ENCODE measurements around the gene YEATS4.

YEATS4 gene

GRCh38 chr12:69343885-69344612, 15.5 kb upstream of the YEATS4 start:
- no peaks in the 10 kb centered on the region for H3K9me3 ChIP-seq (ENCODE audit: low read length)
- H3K27me3 ChIP-seq (ENCODE audit: control insufficient read depth in 1 of 2, insufficient read depth in 2 of 2, low read length in 2 of 2) = no peaks in the 10 kb centered on the region
- H3K4me1 ChIP-seq (ENCODE audit: insufficient read depth, low read length) = no peaks in the 10 kb centered on the region
- no peaks in the 10 kb centered on the region for H3K36me3 ChIP-seq (ENCODE audit: insufficient read depth, low read length)
- H3K4me3 ChIP-seq (ENCODE audit: low read depth in 1 of 2, low read length in 2 of 2) = no peak overlapping the region
- H3K9ac ChIP-seq (ENCODE audit: low read length) = no peak overlapping the region
- H3K27ac ChIP-seq (ENCODE audit: low read depth, low read length) = no peak overlapping the region

GRCh38 chr12:69345077-69345476, 14.5 kb upstream of the YEATS4 start:
- no peaks in the 10 kb centered on the region for H3K4me1 ChIP-seq (ENCODE audit: insufficient read depth, low read length)
- no peak overlapping the region for H3K4me3 ChIP-seq (ENCODE audit: low read depth in 1 of 2, low read length in 2 of 2)
- H3K36me3 ChIP-seq (ENCODE audit: insufficient read depth, low read length) = no peaks in the 10 kb centered on the region
- H3K27me3 ChIP-seq (ENCODE audit: control insufficient read depth in 1 of 2, insufficient read depth in 2 of 2, low read length in 2 of 2) = no peaks in the 10 kb centered on the region
- H3K9me3 ChIP-seq (ENCODE audit: low read length) = no peaks in the 10 kb centered on the region
- H3K9ac ChIP-seq (ENCODE audit: low read length) = no peak overlapping the region
- no peak overlapping the region for H3K27ac ChIP-seq (ENCODE audit: low read depth, low read length)

GRCh38 chr12:69345742-69346141, 13.8 kb upstream of the YEATS4 start:
- Histone ChIP-seq H3K9me3 (ENCODE audit: low read length) (no peaks in the 10 kb centered on the region), H3K27me3 (ENCODE audit: control insufficient read depth in 1 of 2, insufficient read depth in 2 of 2, low read length in 2 of 2) (no peaks in the 10 kb centered on the region), H3K4me1 (ENCODE audit: insufficient read depth, low read length) (no peaks in the 10 kb centered on the region), H3K4me3 (ENCODE audit: low read depth in 1 of 2, low read length in 2 of 2) (no peak overlapping the region), H3K27ac (ENCODE audit: low read depth, low read length) (no peak overlapping the region), H3K36me3 (ENCODE audit: insufficient read depth, low read length) (no peaks in the 10 kb centered on the region), H3K9ac (ENCODE audit: low read length) (no peak overlapping the region)

GRCh38 chr12:69348162-69348938, 11.2 kb upstream of the YEATS4 start, which contains the start of gene LYZ:
LYZ (plus strand) TSS chr12:69348381; CDS start chr12:69348409, 28 bp downstream.
- H3K4me1 ChIP-seq (ENCODE audit: insufficient read depth, low read length) = no peaks in the 10 kb centered on the region
- no peak within 1 kb of the TSS for H3K4me3 ChIP-seq (ENCODE audit: low read depth in 1 of 2, low read length in 2 of 2)
- no peaks in the 10 kb centered on the region for H3K27me3 ChIP-seq (ENCODE audit: control insufficient read depth in 1 of 2, insufficient read depth in 2 of 2, low read length in 2 of 2)
- H3K9me3 ChIP-seq (ENCODE audit: low read length) = no peaks in the 10 kb centered on the region
- no peak within 1 kb of the TSS for H3K27ac ChIP-seq (ENCODE audit: low read depth, low read length)
- no peaks in the 10 kb centered on the region for H3K36me3 ChIP-seq (ENCODE audit: insufficient read depth, low read length)
- H3K9ac ChIP-seq (ENCODE audit: low read length) = no peak within 1 kb of the TSS

- no peaks in the 10 kb centered on the region for H3K36me3 ChIP-seq (ENCODE audit: insufficient read depth, low read length)
- no peaks in the 10 kb centered on the region for H3K4me1 ChIP-seq (ENCODE audit: insufficient read depth, low read length)
- H3K9me3 ChIP-seq (ENCODE audit: low read length) = no peaks in the 10 kb centered on the region
- no peaks in the 10 kb centered on the region for H3K27me3 ChIP-seq (ENCODE audit: control insufficient read depth in 1 of 2, insufficient read depth in 2 of 2, low read length in 2 of 2)
- H3K4me3 ChIP-seq (ENCODE audit: low read depth in 1 of 2, low read length in 2 of 2) = no peak overlapping the region
- H3K27ac ChIP-seq (ENCODE audit: low read depth, low read length) = no peak overlapping the region
- no peak overlapping the region for H3K9ac ChIP-seq (ENCODE audit: low read length)
Observed at GRCh38 chr12:69350002-69350626, 9.4 kb upstream of the YEATS4 start.

- H3K9me3 ChIP-seq (ENCODE audit: low read length) = no peaks in the 10 kb centered on the region
- H3K27ac ChIP-seq (ENCODE audit: low read depth, low read length) = no peak overlapping the region
- H3K4me1 ChIP-seq (ENCODE audit: insufficient read depth, low read length) = no peaks in the 10 kb centered on the region
- H3K4me3 ChIP-seq (ENCODE audit: low read depth in 1 of 2, low read length in 2 of 2) = no peak overlapping the region
- H3K9ac ChIP-seq (ENCODE audit: low read length) = no peak overlapping the region
- no peaks in the 10 kb centered on the region for H3K27me3 ChIP-seq (ENCODE audit: control insufficient read depth in 1 of 2, insufficient read depth in 2 of 2, low read length in 2 of 2)
- no peaks in the 10 kb centered on the region for H3K36me3 ChIP-seq (ENCODE audit: insufficient read depth, low read length)
Observed at GRCh38 chr12:69350777-69351176, 8.8 kb upstream of the YEATS4 start.

- no peak overlapping the region for H3K4me3 ChIP-seq (ENCODE audit: low read depth in 1 of 2, low read length in 2 of 2)
- H3K27ac ChIP-seq (ENCODE audit: low read depth, low read length) = no peak overlapping the region
- H3K9ac ChIP-seq (ENCODE audit: low read length) = no peak overlapping the region
- H3K4me1 ChIP-seq (ENCODE audit: insufficient read depth, low read length) = no peaks in the 10 kb centered on the region
- no peaks in the 10 kb centered on the region for H3K9me3 ChIP-seq (ENCODE audit: low read length)
- H3K27me3 ChIP-seq (ENCODE audit: control insufficient read depth in 1 of 2, insufficient read depth in 2 of 2, low read length in 2 of 2) = no peaks in the 10 kb centered on the region
- H3K36me3 ChIP-seq (ENCODE audit: insufficient read depth, low read length) = no peaks in the 10 kb centered on the region
Observed at GRCh38 chr12:69351462-69352236, 7.9 kb upstream of the YEATS4 start.

- H3K9ac ChIP-seq (ENCODE audit: low read length) = no peak overlapping the region
- no peak overlapping the region for H3K4me3 ChIP-seq (ENCODE audit: low read depth in 1 of 2, low read length in 2 of 2)
- no peaks in the 10 kb centered on the region for H3K4me1 ChIP-seq (ENCODE audit: insufficient read depth, low read length)
- H3K9me3 ChIP-seq (ENCODE audit: low read length) = no peaks in the 10 kb centered on the region
- H3K36me3 ChIP-seq (ENCODE audit: insufficient read depth, low read length) = no peaks in the 10 kb centered on the region
- no peak overlapping the region for H3K27ac ChIP-seq (ENCODE audit: low read depth, low read length)
- no peaks in the 10 kb centered on the region for H3K27me3 ChIP-seq (ENCODE audit: control insufficient read depth in 1 of 2, insufficient read depth in 2 of 2, low read length in 2 of 2)
Observed at GRCh38 chr12:69352904-69353303, 6.6 kb upstream of the YEATS4 start.

- H3K27ac ChIP-seq (ENCODE audit: low read depth, low read length) = no peak overlapping the region
- no peaks in the 10 kb centered on the region for H3K36me3 ChIP-seq (ENCODE audit: insufficient read depth, low read length)
Observed at GRCh38 chr12:69354172-69354555, 5.4 kb upstream of the YEATS4 start.

GRCh38 chr12:69354556-69355187, 4.9 kb upstream of the YEATS4 start:
- Histone ChIP-seq H3K27me3 (ENCODE audit: control insufficient read depth in 1 of 2, insufficient read depth in 2 of 2, low read length in 2 of 2) (no peaks in the 10 kb centered on the region), H3K9me3 (ENCODE audit: low read length) (no peaks in the 10 kb centered on the region)

More at GRCh38 chr12:69354172-69354555, 5.4 kb upstream of the YEATS4 start:
- Histone ChIP-seq H3K27me3 (ENCODE audit: control insufficient read depth in 1 of 2, insufficient read depth in 2 of 2, low read length in 2 of 2) (no peaks in the 10 kb centered on the region), H3K4me3 (ENCODE audit: low read depth in 1 of 2, low read length in 2 of 2) (no peak overlapping the region), H3K9ac (ENCODE audit: low read length) (no peak overlapping the region), H3K9me3 (ENCODE audit: low read length) (no peaks in the 10 kb centered on the region), H3K4me1 (ENCODE audit: insufficient read depth, low read length) (peaks cover 2% of the 10 kb centered on the region)

More at GRCh38 chr12:69354556-69355187, 4.9 kb upstream of the YEATS4 start:
- H3K4me3 ChIP-seq (ENCODE audit: low read depth in 1 of 2, low read length in 2 of 2) = no peak overlapping the region
- no peak overlapping the region for H3K27ac ChIP-seq (ENCODE audit: low read depth, low read length)
- H3K9ac ChIP-seq (ENCODE audit: low read length) = no peak overlapping the region
- peaks cover 5% of the 10 kb centered on the region for H3K4me1 ChIP-seq (ENCODE audit: insufficient read depth, low read length)
- H3K36me3 ChIP-seq (ENCODE audit: insufficient read depth, low read length) = no peaks in the 10 kb centered on the region

Measured in muscle layer of colon (tissue), 2 donors.